Measurements from ENCODE around the gene LCN2. TPM values are rescaled to one million over a fixed set of nuclear protein-coding genes. Genes with fewer than 3 reads are reported as not detected.

Gene LCN2
- total RNA-seq, 1 experiment from 2014 or later: 1.0 TPM

- intact Hi-C loops (cut with micrococcal nuclease; ENCODE audit: unreplicated experiment): no loop called here
- H3K36me3 ChIP-seq (ENCODE audit: control insufficient read depth, insufficient read depth, low read length): peaks cover 2% of the 10 kb centered on the region; the same call in 1 of the 2 replicates
- H3K9me3 ChIP-seq (ENCODE audit: control insufficient read depth, insufficient read depth, low read depth, low read length): no peaks in the 10 kb centered on the region
- no peak for ATAC-seq
- TF ChIP-seq REST (IDR thresholded peaks at IDR 0.05; ENCODE audit: insufficient read depth in 1 of 2, low read depth in 2 of 2, low read length in 1 of 2) (no peak), TCF7L2 (IDR thresholded peaks at IDR 0.05; ENCODE audit: low read depth, low read length) (no peak), SIN3A (IDR thresholded peaks at IDR 0.05; ENCODE audit: borderline replicate concordance, insufficient read depth, low read depth, low read length) (no peak), POLR2AphosphoS5 (IDR thresholded peaks at IDR 0.05; ENCODE audit: low read depth, low read length) (no peak)
- TF ChIP-seq, protein P1, sequence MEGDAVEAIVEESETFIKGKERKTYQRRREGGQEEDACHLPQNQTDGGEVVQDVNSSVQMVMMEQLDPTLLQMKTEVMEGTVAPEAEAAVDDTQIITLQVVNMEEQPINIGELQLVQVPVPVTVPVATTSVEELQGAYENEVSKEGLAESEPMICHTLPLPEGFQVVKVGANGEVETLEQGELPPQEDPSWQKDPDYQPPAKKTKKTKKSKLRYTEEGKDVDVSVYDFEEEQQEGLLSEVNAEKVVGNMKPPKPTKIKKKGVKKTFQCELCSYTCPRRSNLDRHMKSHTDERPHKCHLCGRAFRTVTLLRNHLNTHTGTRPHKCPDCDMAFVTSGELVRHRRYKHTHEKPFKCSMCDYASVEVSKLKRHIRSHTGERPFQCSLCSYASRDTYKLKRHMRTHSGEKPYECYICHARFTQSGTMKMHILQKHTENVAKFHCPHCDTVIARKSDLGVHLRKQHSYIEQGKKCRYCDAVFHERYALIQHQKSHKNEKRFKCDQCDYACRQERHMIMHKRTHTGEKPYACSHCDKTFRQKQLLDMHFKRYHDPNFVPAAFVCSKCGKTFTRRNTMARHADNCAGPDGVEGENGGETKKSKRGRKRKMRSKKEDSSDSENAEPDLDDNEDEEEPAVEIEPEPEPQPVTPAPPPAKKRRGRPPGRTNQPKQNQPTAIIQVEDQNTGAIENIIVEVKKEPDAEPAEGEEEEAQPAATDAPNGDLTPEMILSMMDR (IDR thresholded peaks at IDR 0.05): no peak
- ChIA-PET CTCF (no interaction called here), POLR2A (no interaction called here)
- BruUV-seq (replicated peaks): no TSS peak
- no peaks in the 10 kb centered on the region for H3K4me1 ChIP-seq (ENCODE audit: control insufficient read depth, insufficient read depth, low read length)
- H3K27ac ChIP-seq (ENCODE audit: low read length): no peak overlapping the region
- no peaks in the 10 kb centered on the region for H3K27me3 ChIP-seq (ENCODE audit: control insufficient read depth, insufficient read depth, low read length)
- DNase-seq (ENCODE audit: low read depth, low spot score): no peak
- in situ Hi-C loops (cut with HindIII; ENCODE audit: low pct_unique_long_range_greater_than_20kb, low sequenced_read_pairs): no loop called here
- H3K4me3 ChIP-seq (ENCODE audit: low read depth in 2 of 2, low read length in 2 of 2): no peak overlapping the region
Observed at GRCh38 chr9:128175726-128176125, 26.5 kb downstream of the LCN2 start.

- no peak overlapping the region for H3K4me3 ChIP-seq (ENCODE audit: low read depth in 2 of 2, low read length in 2 of 2)
- in situ Hi-C loops (cut with HindIII; ENCODE audit: low pct_unique_long_range_greater_than_20kb, low sequenced_read_pairs) (no loop called here), intact Hi-C loops (cut with micrococcal nuclease; ENCODE audit: unreplicated experiment) (no loop called here)
- no peak for TF ChIP-seq POLR2AphosphoS5 (IDR thresholded peaks at IDR 0.05; ENCODE audit: low read depth, low read length)
- no TSS peak for BruUV-seq (replicated peaks)
- ChIA-PET CTCF (no interaction called here), POLR2A (no interaction called here)
- DNase-seq (ENCODE audit: low read depth, low spot score) (no peak), ATAC-seq (0 out of 2 replicates have a peak, but pooled peaks have one; percentile 32)
- H3K36me3 ChIP-seq (ENCODE audit: control insufficient read depth, insufficient read depth, low read length): peaks cover 2% of the 10 kb centered on the region; the same call in 1 of the 2 replicates
- no peaks in the 10 kb centered on the region for H3K4me1 ChIP-seq (ENCODE audit: control insufficient read depth, insufficient read depth, low read length)
- H3K27me3 ChIP-seq (ENCODE audit: control insufficient read depth, insufficient read depth, low read length): no peaks in the 10 kb centered on the region
- H3K27ac ChIP-seq (ENCODE audit: low read length): no peak overlapping the region
- H3K9me3 ChIP-seq (ENCODE audit: control insufficient read depth, insufficient read depth, low read depth, low read length): no peaks in the 10 kb centered on the region
Observed at GRCh38 chr9:128178806-128179431, 29.7 kb downstream of the LCN2 start.

GRCh38 chr9:128180001-128180400, 30.7 kb downstream of the LCN2 start:
- no peak for ATAC-seq
- POLR2A ChIA-PET: no interaction called here
- no TSS peak for BruUV-seq (replicated peaks)
- Histone ChIP-seq H3K27ac (ENCODE audit: low read length) (no peak overlapping the region), H3K9me3 (ENCODE audit: control insufficient read depth, insufficient read depth, low read depth, low read length) (no peaks in the 10 kb centered on the region), H3K4me1 (ENCODE audit: control insufficient read depth, insufficient read depth, low read length) (no peaks in the 10 kb centered on the region), H3K4me3 (ENCODE audit: low read depth in 2 of 2, low read length in 2 of 2) (no peak overlapping the region), H3K36me3 (ENCODE audit: control insufficient read depth, insufficient read depth, low read length) (peaks cover 2% of the 10 kb centered on the region; the same call in 1 of the 2 replicates), H3K27me3 (ENCODE audit: control insufficient read depth, insufficient read depth, low read length) (no peaks in the 10 kb centered on the region)
- intact Hi-C loops (cut with micrococcal nuclease; ENCODE audit: unreplicated experiment): no loop called here
- CTCF ChIA-PET: no interaction called here
- TF ChIP-seq POLR2AphosphoS5 (IDR thresholded peaks at IDR 0.05; ENCODE audit: low read depth, low read length): no peak
- no peak for TF ChIP-seq TCF7L2 (IDR thresholded peaks at IDR 0.05; ENCODE audit: low read depth, low read length)
- no peak for TF ChIP-seq SIN3A (IDR thresholded peaks at IDR 0.05; ENCODE audit: borderline replicate concordance, insufficient read depth, low read depth, low read length)
- no peak for TF ChIP-seq REST (IDR thresholded peaks at IDR 0.05; ENCODE audit: insufficient read depth in 1 of 2, low read depth in 2 of 2, low read length in 1 of 2)
- TF ChIP-seq, protein P1 (IDR thresholded peaks at IDR 0.05): no peak
- in situ Hi-C loops (cut with HindIII; ENCODE audit: low pct_unique_long_range_greater_than_20kb, low sequenced_read_pairs): no loop called here
- DNase-seq (ENCODE audit: low read depth, low spot score): no peak

Measured in Panc1 (cell line).